ENCODE results near the gene JTB.

DNA sequence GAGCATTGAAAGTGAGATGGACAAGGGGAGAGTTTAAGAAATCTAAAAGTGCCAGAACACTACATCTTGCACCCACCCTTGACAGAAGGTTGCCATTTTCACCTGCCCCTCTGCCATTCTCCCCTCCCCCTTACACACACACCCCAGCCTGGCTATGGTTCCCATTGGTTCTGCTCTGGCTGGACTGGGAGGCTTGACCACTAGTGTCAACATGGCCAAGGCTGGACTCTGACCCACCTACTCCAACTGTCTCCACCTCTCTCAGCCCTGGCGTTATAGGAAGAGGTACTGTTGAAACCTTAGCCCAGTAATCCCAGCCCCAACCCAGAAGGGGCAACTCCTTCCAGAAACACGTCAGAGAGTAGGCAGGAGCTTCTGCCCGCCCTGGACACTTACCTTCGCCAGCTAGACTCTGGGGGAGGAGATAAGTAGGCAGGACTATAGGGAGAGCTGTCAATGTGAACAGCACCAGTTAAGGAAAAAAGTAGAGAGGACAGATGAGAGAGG is 23.6 kb downstream of the JTB start:
- TF ChIP-seq, protein P1, sequence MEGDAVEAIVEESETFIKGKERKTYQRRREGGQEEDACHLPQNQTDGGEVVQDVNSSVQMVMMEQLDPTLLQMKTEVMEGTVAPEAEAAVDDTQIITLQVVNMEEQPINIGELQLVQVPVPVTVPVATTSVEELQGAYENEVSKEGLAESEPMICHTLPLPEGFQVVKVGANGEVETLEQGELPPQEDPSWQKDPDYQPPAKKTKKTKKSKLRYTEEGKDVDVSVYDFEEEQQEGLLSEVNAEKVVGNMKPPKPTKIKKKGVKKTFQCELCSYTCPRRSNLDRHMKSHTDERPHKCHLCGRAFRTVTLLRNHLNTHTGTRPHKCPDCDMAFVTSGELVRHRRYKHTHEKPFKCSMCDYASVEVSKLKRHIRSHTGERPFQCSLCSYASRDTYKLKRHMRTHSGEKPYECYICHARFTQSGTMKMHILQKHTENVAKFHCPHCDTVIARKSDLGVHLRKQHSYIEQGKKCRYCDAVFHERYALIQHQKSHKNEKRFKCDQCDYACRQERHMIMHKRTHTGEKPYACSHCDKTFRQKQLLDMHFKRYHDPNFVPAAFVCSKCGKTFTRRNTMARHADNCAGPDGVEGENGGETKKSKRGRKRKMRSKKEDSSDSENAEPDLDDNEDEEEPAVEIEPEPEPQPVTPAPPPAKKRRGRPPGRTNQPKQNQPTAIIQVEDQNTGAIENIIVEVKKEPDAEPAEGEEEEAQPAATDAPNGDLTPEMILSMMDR (IDR thresholded peaks at IDR 0.05; ENCODE audit: low read depth, low read length, poor library complexity, severe bottlenecking), result no peak
- no peak for TF ChIP-seq EZH2phosphoT487 (IDR thresholded peaks at IDR 0.05; ENCODE audit: borderline replicate concordance, low read length)

Data from DOHH2 (cell line).